MCF 10A (cell line): ENCODE data around the gene FLNA. TPM values are rescaled to one million over a fixed set of nuclear protein-coding genes. Genes with fewer than 3 reads are reported as not detected.
A peak's percentile ranks its signal among the peaks of the same experiment; 100 is the strongest.

Source experiments
- BruUV-seq: library from RNA; stranded (reverse); fragments of 400-500 nt; replicated peaks from 2 replicates; lab custom pipeline; 2021; lab: Mats Ljungman, UMichigan
- CTCF ChIA-PET: fragments of 300-600 bp; sonication (Branson Sonifier 250); formaldehyde crosslinking; extraction: SDS; loops from one replicate; lab custom pipeline; 2021; ENCODE audit warnings: antibody characterized with exemption, inconsistent platforms; lab: Yijun Ruan, JAX
- POLR2A ChIA-PET: fragments of 300-600, 350-650 bp; sonication (Branson Sonifier 250); formaldehyde crosslinking; extraction: SDS; loops from one replicate; lab custom pipeline; 2020; ENCODE audit warnings: antibody characterized with exemption, inconsistent platforms; lab: Yijun Ruan, JAX
- DNase-seq: peaks from one replicate; pipeline ENCODE4 v3.0.0-alpha.2; 2018; ENCODE audit not compliant: unreplicated experiment
- H3K27ac Mint-ChIP-seq: one replicate; pipeline ENCODE4 v1.8.0; 2022; ENCODE audit warnings: mild to moderate bottlenecking, low read depth, mixed read lengths; ENCODE audit not compliant: unreplicated experiment
- H3K27me3 Mint-ChIP-seq: one replicate; pipeline ENCODE4 v1.8.0; 2022; ENCODE audit warnings: mixed read lengths; ENCODE audit not compliant: insufficient read depth, unreplicated experiment
- H3K36me3 Mint-ChIP-seq: one replicate; pipeline ENCODE4 v1.8.0; 2022; ENCODE audit warnings: mild to moderate bottlenecking, moderate library complexity, mixed read lengths; ENCODE audit not compliant: insufficient read depth, unreplicated experiment
- H3K4me1 Mint-ChIP-seq: one replicate; pipeline ENCODE4 v1.8.0; 2022; ENCODE audit warnings: mixed read lengths; ENCODE audit not compliant: insufficient read depth, unreplicated experiment
- H3K4me3 Mint-ChIP-seq: one replicate; pipeline ENCODE4 v1.8.0; 2022; ENCODE audit warnings: mild to moderate bottlenecking, moderate library complexity, mixed read lengths; ENCODE audit not compliant: unreplicated experiment
- H3K9me3 Mint-ChIP-seq: one replicate; pipeline ENCODE4 v1.8.0; 2022; ENCODE audit warnings: mixed read lengths; ENCODE audit not compliant: unreplicated experiment
- CTCF ChIP-seq: fragments of 200-600 bp; IDR thresholded peaks from one replicate; pipeline ENCODE4 v1.8.0; 2022; ENCODE audit warnings: antibody characterized with exemption, mild to moderate bottlenecking; ENCODE audit not compliant: unreplicated experiment
- intact Hi-C: fragments of 100-400 bp; cut with micrococcal nuclease; formaldehyde crosslinking; loops from 2 replicates; pipeline ENCODE4 v1.14.1; 2022
- total RNA-seq: library from RNA; stranded (reverse); gene quantifications from 2 replicates; pipeline ENCODE4 v1.2.3, GENCODE V29; 2022

FLNA gene
- total RNA-seq, 1 experiment from 2014 or later: 1,218 TPM

- Mint-ChIP-seq H3K27ac (no peak overlapping the region), H3K4me1 (peaks cover 3% of the 10 kb centered on the region), H3K9me3 (no peaks in the 10 kb centered on the region), H3K4me3 (no peak overlapping the region), H3K36me3 (no peaks in the 10 kb centered on the region), H3K27me3 (peaks cover 64% of the 10 kb centered on the region)
- BruUV-seq: no TSS peak
- DNase-seq: peak; percentile 68
- ChIA-PET CTCF (interaction anchor here (0.6 to 2.3 kb wide), 11 partner anchors 9 to 308 kb away, joined by 3 to 12 read pairs (median 3); no protein-coding TSS in a partner anchor), POLR2A (interaction anchor here (0.7 to 0.8 kb wide), 2 partner anchors 233 to 337 kb away, joined by 3 read pairs; no protein-coding TSS in a partner anchor)
- TF ChIP-seq CTCF: peak; percentile 75
- intact Hi-C loops: no loop called here
These were observed 66.1 kb downstream of the FLNA start for GRCh38 chrX:154308108-154308946.

GRCh38 chrX:154307202-154307601 lies 67.2 kb downstream of the FLNA start:
- DNase-seq: no peak
- peaks cover 3% of the 10 kb centered on the region for H3K4me1 Mint-ChIP-seq
- H3K9me3 Mint-ChIP-seq: no peaks in the 10 kb centered on the region
- peaks cover 64% of the 10 kb centered on the region for H3K27me3 Mint-ChIP-seq
- intact Hi-C loops: no loop called here
- no peak overlapping the region for H3K27ac Mint-ChIP-seq
- TF ChIP-seq CTCF: no peak
- BruUV-seq: no TSS peak
- no peaks in the 10 kb centered on the region for H3K36me3 Mint-ChIP-seq
- POLR2A ChIA-PET: no interaction called here
- no peak overlapping the region for H3K4me3 Mint-ChIP-seq
- CTCF ChIA-PET: interaction anchor here (0.7 to 1.9 kb wide), 4 partner anchors 23 to 292 kb away, joined by 3 to 7 read pairs (median 3); no protein-coding TSS in a partner anchor

- H3K27ac Mint-ChIP-seq: no peak overlapping the region
- no TSS peak for BruUV-seq
- intact Hi-C loops: no loop called here
- H3K4me3 Mint-ChIP-seq: no peak overlapping the region
- no peak for TF ChIP-seq CTCF
- H3K36me3 Mint-ChIP-seq: no peaks in the 10 kb centered on the region
- CTCF ChIA-PET: interaction anchor here (0.6 to 0.7 kb wide), 2 partner anchors 174 to 292 kb away, joined by 3 read pairs; no protein-coding TSS in a partner anchor
- DNase-seq: no peak
- H3K9me3 Mint-ChIP-seq: no peaks in the 10 kb centered on the region
- peaks cover 57% of the 10 kb centered on the region for H3K27me3 Mint-ChIP-seq
- POLR2A ChIA-PET: no interaction called here
- peaks cover 3% of the 10 kb centered on the region for H3K4me1 Mint-ChIP-seq
These were observed 68.8 kb downstream of the FLNA start for GRCh38 chrX:154305541-154306205.

DNA sequence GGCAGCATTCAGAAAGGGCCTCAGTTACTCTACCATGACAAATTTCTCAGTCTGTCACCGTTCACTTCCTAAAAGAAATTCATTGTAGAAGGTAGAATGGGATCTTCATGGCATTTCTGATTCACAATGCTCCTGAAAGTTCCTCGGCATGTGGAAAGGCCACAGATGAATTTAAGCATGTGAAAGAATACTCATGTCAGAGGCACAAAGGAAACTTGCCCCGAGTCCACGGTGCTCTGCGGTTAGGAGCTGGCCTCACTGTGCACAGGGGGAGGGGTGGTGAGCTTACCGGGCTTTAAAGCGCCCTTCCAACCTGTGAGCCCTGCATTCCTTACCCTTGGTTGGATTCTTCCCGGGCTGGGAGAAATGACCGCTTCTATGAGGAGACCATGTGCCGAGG lies 69.6 kb downstream of the FLNA start:
- ChIA-PET CTCF (no interaction called here), POLR2A (no interaction called here)
- no peak for TF ChIP-seq CTCF
- no TSS peak for BruUV-seq
- Mint-ChIP-seq H3K4me1 (peaks cover 3% of the 10 kb centered on the region), H3K36me3 (no peaks in the 10 kb centered on the region), H3K4me3 (no peak overlapping the region), H3K27ac (no peak overlapping the region), H3K9me3 (no peaks in the 10 kb centered on the region), H3K27me3 (peaks cover 57% of the 10 kb centered on the region)
- intact Hi-C loops: no loop called here
- no peak for DNase-seq
